ENCODE results near the gene IL1RAPL2.
"Not testable (repeated sequence)": the region's sequence is repeated elsewhere in the genome, so short reads cannot be mapped to it uniquely, and the experiment has no call there.

The IL1RAPL2 gene

DNA sequence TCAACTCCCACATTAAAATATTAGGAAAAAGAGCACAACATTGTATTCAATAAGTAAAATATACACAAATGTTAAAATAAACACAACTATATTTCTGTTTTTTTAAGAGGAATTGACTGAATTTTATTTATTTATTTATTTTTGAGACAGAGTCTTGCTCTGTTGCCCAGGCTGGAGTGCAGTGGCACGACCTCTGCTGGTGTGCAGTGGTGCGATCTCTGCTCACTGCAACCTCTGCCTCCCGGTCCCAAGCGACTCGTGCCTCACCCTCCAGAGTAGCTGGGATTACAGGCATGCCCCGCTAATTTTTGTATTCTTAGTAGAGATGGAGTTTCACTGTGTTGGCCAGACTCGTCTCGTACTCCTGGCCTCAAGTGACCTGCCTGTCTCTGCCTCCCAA, 623.1 kb downstream of the IL1RAPL2 start:
- no peak for DNase-seq

DNA sequence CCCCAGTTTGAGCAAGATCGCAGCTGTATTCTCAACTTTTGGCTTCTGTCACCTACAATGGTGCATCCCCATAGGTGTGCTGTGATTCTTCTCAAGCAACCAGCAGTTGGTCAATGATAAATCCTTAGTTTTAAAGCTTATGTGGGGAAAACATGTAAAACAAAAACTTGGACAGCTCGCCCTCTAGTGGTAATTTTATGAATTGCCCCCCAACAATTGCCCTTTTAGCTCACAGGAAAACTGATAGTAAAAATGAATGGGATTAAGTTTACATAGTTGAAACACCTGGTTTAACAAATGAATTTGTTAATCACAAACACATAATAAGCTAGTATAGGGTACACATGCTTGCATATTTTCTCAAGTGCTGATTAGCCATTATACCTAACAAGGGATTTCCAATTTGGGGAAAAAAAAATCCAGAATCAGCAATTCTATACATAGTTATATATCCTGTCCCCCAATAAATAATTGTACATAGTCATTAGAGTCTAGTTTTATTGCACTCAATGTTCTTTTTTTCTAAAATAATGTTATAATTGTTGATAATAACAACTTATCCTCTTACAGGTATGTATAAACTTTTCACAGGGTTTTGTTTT, 624.4 kb downstream of the IL1RAPL2 start:
- no peak for DNase-seq

DNA sequence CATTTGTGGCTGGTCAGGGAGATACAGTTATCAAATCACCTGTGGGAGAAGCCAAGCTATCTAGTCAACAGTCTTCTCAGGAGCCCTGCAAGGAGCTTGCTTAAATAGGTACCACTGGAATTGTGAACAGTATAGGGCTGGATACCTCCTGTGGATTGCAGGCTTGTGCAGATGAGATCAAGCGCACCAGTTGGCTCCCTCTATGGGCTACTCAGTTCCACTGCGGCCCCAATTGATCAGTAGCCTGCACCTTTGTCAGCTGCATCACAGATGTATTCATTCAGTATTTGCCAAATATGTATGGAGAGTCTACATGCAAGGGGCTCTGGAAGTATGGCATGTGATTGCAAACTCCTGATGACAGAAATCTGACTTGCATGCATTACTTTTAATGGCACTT, 625.9 kb downstream of the IL1RAPL2 start:
- no peak for DNase-seq

DNA sequence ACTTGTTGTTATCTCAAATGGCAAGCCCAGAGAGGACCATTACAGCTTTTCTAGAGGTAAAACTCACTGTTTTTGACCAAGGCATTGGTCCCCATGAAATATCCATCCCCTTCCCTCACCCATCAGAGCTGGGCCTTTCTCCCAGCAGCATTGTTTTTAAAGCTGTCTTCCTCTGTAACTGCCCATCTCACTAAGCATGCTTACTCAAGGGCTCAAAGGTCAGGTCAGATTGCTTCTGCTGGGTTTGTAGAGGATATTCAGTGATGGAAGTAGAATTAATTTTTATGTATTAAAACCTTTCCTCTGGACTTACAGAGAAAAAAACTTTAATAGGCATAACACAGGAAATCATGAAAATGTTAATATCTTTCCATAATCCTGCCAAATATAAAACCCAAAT, 643.4 kb downstream of the IL1RAPL2 start:
- no peak for DNase-seq

DNA sequence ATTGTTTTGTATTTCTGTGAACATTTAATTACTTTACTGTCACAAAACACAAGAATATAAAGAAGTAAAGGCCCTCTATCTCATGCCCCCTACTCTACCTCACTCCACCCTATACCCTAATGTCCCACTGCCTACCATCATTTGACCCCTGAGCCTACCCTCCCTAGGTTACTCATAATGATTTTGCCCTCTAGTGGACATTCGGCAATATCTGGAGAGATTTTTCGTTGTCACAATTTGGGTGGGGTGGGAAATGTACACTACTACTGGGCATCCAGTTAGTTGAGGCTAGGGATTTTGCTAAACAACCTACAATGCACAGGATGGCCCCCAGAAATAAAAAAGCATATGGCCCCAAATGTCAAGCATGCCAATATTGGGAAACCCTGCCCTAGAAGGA, 644.3 kb downstream of the IL1RAPL2 start:
- no peak for DNase-seq

DNA sequence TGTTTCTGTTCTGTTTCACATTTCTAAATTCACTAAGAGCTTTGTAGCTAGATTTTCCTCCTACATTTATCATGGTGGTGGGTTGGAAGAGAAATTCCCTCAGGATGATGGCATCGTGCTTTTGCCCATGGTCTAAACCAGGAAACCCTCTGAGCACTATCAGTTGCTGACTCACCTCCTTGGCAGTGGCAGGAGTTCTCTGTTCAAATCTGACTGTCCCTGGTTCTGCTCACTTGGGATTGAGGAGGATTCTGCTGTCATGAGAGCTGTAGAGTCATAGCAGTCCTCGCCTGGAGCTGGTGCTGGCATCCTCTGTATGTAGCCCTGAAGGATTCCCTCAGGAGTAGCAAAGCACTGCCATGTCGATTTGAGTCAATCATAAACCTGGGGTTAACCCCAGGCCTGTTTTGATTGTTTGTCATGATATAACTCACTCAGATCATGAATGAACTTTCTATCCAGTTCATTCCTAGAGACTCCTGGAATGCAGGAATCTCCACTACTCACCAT, 645.1 kb downstream of the IL1RAPL2 start:
- DNase-seq: no peak

DNA sequence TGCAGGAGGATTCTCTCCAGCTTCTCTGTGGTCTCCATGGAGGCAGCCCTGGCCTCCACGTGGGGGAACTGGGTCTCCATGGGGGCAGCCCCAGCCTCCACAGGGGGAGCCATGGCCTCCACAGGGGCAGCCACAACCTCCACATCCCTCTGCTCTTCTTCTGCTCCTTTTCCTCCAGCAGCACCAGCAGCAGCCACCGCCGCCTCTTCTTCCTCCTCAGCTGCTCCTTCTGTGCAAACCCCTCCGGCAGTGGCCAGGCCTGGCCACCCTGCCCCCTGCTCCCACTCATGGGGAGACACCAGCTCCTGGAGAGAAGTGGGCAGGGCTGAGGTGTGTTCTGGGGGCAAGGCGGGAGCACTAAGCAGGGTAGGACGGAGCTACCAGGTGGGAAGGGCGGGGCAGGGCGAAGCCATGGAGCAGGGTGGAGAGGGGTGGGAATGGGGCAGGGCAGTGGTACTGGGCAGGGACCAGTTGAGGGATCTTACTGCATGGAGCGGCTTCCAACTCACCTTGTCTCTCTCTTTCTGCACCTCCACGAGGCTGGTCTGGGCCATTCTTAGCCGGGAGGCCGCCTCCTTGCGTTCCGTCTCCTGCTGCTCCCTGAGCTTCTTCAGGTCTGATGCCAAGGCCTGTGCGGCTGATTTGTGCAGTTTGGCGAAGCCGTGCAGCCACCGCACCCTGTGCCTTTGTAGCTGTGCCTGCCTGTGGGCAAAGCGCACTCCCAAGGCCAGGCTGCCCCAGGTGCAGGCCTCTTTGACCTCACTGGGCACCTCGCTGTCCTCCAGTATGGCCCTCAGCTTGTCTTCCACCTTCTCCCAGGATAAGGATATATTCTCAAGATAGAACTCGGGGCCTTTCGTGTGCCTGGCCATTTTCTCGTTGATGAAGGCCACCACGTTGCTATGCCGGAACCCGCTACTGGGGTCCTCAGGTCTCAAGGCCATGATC, 653.7 kb downstream of the IL1RAPL2 start:
- DNase-seq: no peak

DNA sequence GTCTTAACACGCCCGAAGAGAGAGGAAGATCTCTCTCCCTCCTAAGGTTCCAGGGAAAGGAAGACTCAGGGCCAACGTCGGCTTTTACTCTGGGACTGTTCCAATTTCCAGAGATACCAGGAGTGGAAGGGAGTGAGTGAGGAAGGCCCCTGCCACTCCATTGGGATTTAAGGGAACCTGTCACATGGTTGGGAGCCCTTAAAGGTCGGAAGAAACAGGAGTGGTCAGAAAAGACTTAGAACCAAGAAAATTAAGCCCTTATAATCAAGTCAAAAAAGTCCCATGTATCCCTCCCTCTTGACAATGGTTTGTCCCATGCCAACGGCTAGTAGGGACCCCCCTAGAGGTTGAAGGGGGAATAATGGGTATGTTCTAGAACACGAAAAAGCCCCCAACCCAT, 654.6 kb downstream of the IL1RAPL2 start, which contains the start of gene TEX13A:
Gene TEX13A, minus strand, starts transcription at position 59 of the 400 bp plus-strand sequence. CDS start 297 bp downstream, outside the sequence.
- DNase-seq: no peak

DNA sequence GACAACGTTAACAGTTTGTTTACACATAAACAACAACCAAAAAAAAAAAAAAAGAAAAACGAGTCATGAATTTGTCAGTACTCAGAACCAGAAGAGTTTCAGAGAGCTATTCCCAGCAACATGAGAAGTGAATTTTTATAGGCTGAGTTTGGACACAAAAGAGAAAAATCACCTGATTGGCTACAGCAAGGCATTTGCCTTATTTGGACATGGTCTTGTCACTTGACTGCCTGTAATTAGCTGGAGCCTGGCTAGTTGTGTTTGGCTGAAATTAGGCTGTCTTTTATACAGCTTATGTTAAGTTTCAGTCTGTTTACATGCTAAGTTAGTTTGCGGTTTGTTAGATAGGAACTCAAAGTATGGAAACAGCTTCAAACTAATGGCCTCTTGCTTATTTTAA, 655.4 kb downstream of the IL1RAPL2 start:
- DNase-seq: no peak

DNA sequence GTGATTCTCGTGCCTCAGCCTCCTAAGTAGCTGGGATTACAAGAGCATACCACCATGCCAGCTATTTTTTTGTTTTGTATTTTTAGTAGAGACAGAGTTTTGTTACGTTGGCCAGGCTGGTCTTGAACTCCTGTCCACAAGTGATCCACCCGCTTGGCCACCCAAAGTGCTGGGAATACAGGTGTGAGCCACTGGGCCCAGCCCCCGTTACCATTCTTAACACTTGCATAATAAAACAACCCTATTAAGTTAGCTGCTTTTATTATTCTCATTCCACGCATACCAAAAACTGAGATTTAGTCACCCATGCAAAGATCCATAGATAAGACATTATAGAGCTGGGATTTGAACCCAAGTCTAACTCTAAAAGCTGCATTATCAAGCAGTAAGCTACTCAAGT, 660.5 kb downstream of the IL1RAPL2 start:
- no peak for DNase-seq

DNA sequence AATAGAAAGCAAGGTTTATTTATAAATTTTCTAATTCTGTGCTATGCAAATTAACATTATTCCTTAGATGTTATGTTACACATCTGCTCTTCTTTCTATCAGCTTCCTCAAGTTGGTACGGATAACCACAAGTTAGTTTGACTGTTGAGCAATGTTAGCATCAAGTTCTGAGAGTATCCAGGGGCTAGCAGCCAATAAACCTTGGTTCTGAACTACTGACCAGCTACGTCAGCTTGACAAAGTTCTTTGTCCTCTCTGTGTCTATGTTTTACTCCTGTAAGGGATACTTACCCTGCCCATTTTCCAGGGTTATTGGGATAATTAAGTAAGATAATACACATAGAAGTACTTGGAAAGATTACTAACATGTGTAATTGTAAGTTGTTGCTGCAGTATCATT, 662.6 kb downstream of the IL1RAPL2 start:
- no peak for DNase-seq

DNA sequence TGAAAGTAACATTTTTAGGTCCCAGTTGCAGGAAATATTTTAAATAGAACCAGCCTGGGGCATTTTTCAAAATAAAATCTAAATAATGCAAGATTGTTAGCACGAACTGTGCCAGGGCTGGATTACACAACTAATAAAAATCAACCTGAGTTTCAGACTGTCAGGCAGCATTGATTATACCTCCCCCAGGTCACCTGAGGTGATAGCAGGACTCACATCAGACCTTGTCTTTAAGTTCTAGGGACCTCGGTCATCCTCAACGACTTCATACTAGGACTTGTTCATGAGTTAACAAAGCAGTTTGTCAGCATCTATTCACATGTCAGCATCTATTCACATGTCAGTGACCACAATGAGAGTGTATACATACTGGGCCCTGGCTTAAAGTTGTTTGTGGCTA, 663.1 kb downstream of the IL1RAPL2 start:
- no peak for DNase-seq

DNA sequence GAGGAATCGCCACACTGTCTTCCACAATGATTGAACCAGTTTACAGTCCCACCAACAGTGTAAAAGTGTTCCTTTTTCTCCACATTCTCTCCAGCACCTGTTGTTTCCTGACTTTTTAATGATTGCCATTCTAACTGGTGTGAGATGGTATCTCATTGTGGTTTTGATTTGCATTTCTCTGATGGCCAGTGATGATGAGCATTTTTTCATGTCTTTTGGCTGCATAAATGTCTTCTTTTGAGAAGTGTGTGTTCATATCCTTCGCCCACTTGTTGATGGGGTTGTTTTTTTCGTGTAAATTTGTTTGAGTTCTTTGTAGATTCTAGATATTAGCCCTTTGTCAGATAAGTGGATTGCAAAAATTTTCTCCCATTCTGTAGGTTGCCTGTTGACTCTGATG, 671.4 kb downstream of the IL1RAPL2 start:
- DNase-seq: not testable (repeated sequence)

DNA sequence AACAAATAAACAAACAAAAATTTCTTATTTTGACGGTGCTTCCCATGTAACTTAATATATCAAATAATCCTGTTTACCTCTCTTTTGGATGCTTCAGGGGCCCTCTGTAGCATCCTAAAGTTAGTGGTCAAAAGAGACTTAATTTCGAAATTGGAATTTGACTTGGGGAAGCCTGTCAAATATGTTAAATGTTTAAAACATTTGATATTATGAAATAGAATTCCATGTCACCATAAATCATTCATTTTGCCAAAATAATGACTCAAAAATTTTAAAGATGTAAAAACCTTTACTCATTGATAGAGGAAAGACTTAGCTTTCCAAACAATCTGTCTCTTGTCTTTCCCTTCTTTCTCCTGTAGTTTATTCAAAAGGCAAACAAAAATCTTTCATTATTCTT, 675.1 kb downstream of the IL1RAPL2 start:
- no peak for DNase-seq

DNA sequence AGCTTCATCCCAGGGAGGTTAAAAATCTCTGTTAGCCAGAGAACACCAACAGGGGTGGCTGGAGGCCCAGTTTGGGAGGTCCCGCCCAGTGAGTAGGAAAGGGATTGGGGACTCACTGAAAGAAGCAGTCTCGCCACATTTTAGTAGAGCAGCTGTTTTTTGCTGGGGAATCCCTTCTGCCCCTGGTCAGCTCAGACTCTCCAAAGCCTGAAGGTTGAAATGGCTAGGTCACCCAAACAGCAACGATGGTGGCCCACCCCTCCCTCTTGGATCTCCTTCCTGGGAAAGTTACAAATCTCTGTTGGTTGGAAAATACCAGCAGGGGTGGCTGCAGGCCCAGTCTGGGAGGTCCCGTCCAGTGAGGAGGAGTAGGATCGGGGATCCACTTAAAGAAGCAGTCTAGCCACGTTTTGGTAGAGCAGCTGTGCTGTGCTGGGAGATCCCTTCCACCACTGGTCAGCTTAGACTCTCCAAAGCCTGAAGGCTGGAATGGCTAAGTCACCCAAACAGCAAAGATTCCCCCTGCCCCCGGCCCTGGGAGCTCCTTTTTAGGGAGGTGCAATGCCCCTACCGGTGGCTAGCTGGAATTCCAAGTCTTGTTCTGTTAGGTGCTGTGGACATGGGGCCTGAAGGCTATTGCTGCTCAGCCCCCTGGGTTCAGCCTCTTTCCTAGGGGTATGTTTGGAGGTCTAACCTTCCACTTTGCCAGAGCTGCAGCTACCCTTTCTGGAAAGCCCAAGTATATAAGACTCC, 694.5 kb downstream of the IL1RAPL2 start:
- DNase-seq: no peak

DNA sequence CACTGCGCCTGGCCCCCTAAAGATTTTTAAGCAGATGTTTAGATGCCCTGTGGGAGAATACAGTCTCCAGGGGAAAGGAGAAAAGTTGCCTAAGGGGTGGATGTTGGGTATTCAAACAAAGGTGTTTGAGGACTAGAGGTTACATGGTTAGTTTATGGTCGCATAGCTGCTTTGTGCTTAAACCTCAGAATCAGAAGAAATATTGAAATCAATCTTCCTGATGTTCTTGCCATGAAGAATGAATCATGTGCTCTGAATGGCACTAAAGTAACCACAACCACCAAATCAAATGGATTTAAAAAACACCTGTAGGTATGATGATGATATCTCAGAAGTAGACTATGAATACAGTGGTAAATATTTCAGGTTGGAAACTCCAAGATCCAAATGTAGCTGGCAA, 697.2 kb downstream of the IL1RAPL2 start:
- no peak for DNase-seq

DNA sequence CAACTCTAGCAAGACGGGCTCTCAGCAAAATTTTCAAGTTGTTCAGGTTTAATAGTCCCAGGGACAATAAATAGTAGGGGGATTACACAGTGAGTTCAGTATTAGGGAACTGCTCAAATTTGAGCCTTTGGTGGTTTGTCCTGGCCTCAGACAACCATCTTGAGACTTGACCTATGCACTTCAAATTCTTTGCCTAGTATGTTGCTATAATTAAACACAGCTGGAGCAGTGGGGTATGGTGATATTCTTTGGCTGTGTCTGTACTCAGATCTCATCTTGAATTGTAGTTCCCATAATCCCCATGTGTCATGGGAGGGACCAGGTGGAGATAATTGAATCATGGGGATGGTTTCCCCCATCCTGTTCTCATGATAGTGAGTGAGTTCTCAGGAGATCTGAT, 697.8 kb downstream of the IL1RAPL2 start:
- no peak for DNase-seq

DNA sequence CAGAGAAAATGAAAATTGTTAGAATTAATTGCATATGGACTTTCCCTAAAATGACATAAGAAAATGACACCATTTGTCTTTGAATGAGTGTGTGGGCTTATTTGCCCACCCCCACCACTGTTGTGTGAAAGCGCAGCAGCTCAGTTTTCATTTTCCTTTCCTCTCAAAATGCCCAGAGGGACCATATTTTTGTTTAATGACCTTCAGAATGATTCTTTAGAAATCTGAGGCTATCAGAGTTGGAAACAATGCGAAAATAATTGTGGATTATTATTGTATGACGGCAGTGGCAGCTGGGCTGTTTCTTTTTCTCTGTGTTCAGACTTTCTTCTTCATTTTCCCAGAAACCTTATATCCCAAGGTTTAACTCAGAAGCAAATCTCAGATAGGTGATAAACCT, 699.1 kb downstream of the IL1RAPL2 start:
- no peak for DNase-seq

DNA sequence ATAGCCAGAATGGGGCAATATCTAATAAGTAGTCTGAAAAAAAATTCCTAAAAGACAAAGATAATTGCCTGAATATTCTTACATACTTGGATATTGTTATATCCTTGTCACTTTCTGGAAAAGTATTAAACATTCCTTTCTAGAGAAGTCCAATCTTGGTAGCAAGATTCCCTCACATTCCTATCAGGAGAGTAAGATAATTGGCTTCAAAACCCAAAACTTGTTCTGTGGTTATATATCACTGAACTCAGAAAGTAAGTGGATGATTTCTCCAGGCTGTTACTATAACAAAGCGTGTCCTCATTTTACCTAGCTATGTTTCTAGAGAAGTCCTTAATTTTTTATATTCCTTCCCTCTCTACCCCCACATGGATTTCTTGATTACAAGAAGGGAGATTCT, 700.5 kb downstream of the IL1RAPL2 start:
- DNase-seq: no peak

DNA sequence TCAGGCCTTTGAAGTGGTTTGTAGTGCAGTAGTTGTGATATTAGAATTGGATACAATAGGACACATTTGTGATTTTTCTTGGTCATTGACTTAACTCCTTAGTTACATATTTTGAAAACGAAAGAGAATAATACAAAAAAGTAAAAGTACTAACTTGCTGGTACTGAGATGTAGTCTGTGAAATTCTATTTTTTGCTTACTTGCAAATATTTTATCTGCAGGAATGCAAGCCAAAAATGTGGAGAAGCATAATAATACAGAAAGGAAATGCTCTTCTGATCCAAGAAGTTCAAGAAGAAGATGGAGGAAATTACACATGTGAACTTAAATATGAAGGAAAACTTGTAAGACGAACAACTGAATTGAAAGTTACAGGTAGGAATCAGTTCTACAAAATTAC, 701.2 kb downstream of the IL1RAPL2 start:
- no peak for DNase-seq

DNA sequence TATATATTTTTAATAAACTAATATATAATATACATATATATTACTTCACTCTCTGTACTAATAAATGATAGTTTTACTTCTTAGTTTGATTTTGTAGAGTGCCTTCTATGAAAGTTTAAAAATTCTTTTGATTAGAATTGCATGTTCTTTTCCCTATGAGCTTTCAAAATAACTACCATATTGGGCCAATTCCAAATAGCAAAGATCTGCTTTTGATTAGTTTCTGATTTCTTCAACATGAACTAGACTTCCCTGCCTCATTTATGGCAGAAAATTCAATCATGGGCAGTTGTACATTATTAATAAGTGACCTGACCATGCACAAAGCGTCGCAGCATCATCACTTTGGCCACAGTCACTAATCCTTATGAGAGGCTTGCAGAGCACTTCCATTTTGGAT, 703.4 kb downstream of the IL1RAPL2 start:
- DNase-seq: no peak

DNA sequence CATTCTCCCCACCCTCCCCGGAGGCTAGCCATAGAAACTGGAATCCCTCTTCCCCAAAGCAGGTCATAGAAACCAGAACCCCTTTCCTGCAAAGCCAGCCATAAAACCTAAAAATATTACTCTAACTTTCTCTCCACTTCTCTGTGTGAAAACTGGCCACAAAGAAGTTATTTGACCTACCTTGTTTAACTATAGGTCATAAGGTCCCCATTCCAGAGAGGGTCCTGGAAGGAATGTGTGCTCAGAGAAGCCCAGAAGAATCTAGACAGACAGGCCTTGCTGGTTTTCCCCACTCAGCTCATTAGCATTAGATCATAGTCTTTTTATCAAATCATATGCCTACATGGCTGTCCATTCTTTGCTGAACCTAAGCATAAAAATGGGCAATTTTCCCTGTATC, 707.3 kb downstream of the IL1RAPL2 start:
- DNase-seq: no peak

DNA sequence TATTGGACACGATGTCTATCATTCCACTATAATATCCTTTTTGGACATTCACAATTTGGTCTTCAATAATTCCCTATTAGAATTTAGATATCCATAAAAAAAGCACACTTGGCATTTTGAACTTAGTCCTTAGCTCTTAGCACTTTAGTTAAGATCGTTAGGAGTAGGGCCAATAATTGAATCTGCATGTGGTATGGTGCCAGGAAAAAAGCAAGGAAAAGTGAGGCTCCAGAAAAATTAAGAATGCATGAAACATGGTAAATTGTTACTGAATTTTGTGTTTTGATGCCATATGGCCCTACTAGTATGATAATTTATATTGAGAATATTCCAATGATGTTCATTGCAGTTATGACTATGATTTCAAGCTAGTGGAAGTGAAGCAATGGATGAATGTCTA, 708.1 kb downstream of the IL1RAPL2 start:
- no peak for DNase-seq

DNA sequence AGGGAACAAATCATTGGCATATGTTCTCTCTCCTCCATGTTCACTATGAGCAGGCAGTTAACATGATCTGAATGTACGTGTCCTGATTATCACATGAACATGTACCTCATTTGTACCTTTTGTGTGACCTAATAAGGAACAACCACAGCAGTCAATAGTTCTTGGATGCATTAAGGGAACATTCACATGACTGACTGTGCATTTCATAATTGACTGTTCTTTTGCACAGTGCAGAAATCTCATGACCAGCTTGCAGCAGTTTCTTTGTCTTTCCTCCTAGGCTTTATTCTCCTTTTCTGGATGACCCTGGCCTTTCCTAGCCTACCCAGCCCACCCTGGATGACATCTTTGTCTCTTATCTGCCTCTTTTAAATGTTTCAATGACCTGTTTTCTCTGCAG, 711.1 kb downstream of the IL1RAPL2 start:
- DNase-seq: no peak

Data from NCI-H1436 treated with DMSO at 0.1 percent for 48 hours (cell line).